HUES64 (cell line): Measurements from ENCODE around the gene BLVRB.

Experiments used
- H3K27ac ChIP-seq: 2 replicates; pipeline ENCODE4 v1.7.0; 2013; ENCODE audit warnings: low read depth, low read length, inconsistent platforms
- H3K27me3 ChIP-seq: 2 replicates; pipeline ENCODE4 v1.6.1; 2013; ENCODE audit warnings: mild to moderate bottlenecking, low read length; ENCODE audit not compliant: insufficient read depth
- H3K36me3 ChIP-seq: 2 replicates; pipeline ENCODE4 v1.6.1; 2013; ENCODE audit warnings: mild to moderate bottlenecking, low read length; ENCODE audit not compliant: insufficient read depth
- H3K4me1 ChIP-seq: 2 replicates; pipeline ENCODE4 v1.6.1; 2013; ENCODE audit warnings: mild to moderate bottlenecking, low read length, moderate library complexity; ENCODE audit not compliant: insufficient read depth
- H3K4me3 ChIP-seq: 2 replicates; pipeline ENCODE4 v1.5.1; 2013; ENCODE audit warnings: mild to moderate bottlenecking, low read length, moderate library complexity
- H3K9ac ChIP-seq: 2 replicates; pipeline ENCODE4 v1.6.1; 2013; ENCODE audit warnings: mild to moderate bottlenecking, low read depth, low read length
- H3K9me3 ChIP-seq: 2 replicates; pipeline ENCODE4 v1.6.1; 2013; ENCODE audit warnings: low read depth, low read length; ENCODE audit not compliant: insufficient read depth
- WGBS: fragments of 150-250, 120-280 bp; methylation state at CpG from one replicate; pipeline ENCODE4 v1.1.7; 2013; ENCODE audit warnings: missing lambda C conversion rate; 5-methylcytosine and 5-hydroxymethylcytosine counted together

Gene BLVRB

DNA sequence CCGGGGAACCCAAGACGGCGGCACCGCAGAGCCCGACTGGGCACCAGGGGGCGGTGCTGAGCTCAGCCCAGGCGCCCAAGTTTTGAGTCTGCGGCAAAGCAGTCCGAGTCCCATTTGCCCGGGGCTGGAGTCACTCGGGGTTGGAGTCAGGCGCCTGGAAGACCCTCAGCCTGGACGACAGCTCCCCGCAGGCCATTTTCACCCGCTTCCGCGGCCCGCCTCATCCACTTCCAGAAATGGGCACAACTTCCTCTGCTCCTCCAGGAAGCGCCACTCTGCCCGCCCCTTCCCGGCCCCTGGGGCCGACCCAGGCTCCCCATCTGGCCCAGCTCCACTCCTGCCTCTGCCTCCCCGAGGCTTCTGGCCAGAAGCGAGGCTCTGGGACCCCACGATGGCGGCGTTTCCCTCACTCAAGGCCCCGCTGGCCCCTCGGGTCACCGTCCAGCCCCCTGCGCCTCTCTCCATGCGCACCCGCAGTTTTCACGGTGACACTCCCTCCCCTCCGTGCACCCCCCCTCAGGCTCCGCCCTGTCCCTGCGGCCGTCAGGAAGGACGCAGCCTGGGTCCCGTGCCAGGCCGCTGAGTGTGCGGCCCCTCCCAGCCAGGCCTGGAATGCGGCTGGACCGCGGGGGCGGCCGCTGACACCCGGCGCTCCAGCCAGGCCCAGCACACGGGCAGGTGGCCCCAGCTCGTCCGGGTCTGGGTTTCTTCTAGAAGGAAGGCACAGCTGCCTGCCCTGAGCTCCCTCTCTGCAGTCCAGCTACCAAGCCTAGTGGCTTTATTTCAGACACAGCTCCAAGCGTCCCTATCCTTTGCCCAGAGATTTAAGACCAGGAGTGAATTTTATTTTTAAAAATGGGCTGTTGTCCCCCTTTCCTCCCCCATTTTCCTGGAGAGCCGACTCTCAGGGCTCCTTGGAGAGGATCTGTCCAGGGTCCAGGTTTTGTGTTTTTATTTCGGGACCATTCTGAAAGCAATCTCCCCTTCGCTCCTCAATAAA lies 44.5 kb downstream of the BLVRB start:
- Histone ChIP-seq H3K27ac (peak overlapping the region; percentile 87), H3K4me3 (peak overlapping the region; percentile 62), H3K36me3 (peaks cover 7% of the 10 kb centered on the region; the same call in 1 of the 2 replicates), H3K4me1 (peaks cover 10% of the 10 kb centered on the region), H3K27me3 (no peaks in the 10 kb centered on the region), H3K9me3 (no peaks in the 10 kb centered on the region), H3K9ac (peak overlapping the region; percentile 74)
- WGBS: 5% methylated on average over 56 of the region's 56 CpGs

DNA sequence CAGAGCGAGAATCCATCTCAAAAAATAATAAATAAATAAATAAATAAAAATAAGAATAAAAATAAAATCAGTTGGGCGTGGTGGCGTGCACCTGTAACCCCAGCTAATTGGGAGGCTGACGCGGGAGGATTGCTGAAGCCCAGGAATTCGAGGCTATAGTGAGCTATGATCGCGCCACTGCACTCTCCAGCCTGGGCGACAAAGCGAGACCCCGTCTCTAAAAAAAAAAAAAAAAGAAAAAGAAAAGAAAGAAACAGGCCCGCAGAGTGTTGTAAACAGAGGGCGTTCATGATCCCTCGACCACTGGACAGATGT lies 45.1 kb downstream of the BLVRB start:
- peaks cover 10% of the 10 kb centered on the region for H3K4me1 ChIP-seq
- no peaks in the 10 kb centered on the region for H3K9me3 ChIP-seq
- no peak overlapping the region for H3K9ac ChIP-seq
- 62% methylated on average over 13 of the region's 14 CpGs for WGBS
- no peak overlapping the region; the same call in 1 of the 2 replicates for H3K27ac ChIP-seq
- H3K4me3 ChIP-seq: peak overlapping the region; percentile 62
- peaks cover 7% of the 10 kb centered on the region; the same call in 1 of the 2 replicates for H3K36me3 ChIP-seq
- H3K27me3 ChIP-seq: no peaks in the 10 kb centered on the region

DNA sequence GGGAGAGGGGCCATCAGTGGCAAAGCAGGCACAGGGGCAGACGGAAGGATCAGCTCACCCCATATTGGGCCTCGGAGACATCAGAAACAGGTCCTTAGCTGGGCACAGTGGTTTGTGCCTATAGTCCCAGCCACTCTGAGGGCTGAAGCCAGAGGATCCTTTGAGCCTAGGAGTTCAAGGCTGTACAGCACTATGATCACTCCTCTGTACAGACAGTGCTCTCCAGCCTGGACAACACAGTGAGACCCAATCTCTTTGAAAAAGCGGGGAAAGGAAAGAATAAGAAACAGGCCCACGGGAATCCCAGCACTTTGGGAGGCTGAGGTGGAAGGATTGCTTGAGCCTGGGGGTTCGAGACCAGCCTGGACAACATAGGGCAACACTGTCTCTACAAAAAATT lies 45.8 kb downstream of the BLVRB start:
- Histone ChIP-seq H3K36me3 (peaks cover 7% of the 10 kb centered on the region; the same call in 1 of the 2 replicates), H3K9ac (no peak overlapping the region), H3K27ac (no peak overlapping the region), H3K27me3 (no peaks in the 10 kb centered on the region), H3K9me3 (no peaks in the 10 kb centered on the region), H3K4me1 (peaks cover 10% of the 10 kb centered on the region), H3K4me3 (no peak overlapping the region)
- 94% methylated on average over 5 of the region's 5 CpGs for WGBS

DNA sequence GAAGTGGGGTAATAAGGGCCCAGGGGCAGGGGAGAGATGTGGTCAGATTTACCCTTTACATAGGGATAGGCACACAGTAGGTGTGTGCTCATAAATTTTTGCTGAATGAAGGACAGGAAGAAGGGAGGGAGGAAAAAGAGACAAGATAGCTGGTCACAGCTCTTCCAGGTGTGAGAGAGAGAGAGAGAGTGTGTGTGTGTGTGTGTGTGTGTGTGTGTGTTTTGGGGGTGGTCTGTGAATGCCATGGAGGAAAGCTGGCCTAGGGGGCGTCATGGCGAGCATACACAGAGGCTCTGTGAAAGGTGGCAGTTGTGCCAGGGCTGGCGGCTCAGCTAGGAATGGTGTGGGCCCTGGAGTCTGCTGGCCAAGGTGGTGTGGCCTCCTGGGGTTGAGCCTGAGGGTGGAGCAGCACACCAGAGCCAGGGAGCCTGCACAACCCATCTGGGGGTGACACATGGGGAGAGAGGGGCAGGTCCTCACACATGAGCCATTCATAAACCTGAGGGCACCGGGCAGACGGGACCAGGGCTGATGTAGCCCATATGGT lies 46.4 kb downstream of the BLVRB start:
- WGBS: 85% methylated on average over 5 of the region's 5 CpGs
- Histone ChIP-seq H3K4me3 (no peak overlapping the region), H3K27ac (no peak overlapping the region)

DNA sequence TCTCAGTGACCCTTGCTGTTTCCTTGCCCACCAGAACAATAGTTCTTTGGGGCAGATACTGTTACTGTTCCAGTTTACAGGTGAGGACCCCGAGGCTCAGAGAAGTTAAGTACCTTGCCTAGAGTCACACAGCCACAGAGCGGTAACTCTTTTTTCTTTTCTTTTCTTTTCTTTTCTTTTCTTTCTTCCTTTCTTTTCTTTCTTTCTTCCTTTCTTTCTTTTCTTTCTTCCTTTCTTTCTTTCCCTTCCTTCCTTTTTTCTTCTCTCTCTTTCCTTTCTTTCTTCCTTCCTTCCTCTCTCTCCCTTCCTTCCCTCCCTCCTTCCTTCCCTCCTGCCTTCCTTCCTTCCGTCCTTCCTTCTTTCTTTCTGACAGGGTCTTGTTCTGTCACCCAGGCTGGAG lies 47.5 kb downstream of the BLVRB start:
- H3K27me3 ChIP-seq: no peaks in the 10 kb centered on the region
- WGBS: 90% methylated on average over 3 of the region's 3 CpGs
- no peak overlapping the region for H3K9ac ChIP-seq
- no peak overlapping the region for H3K27ac ChIP-seq
- peaks cover 7% of the 10 kb centered on the region; the same call in 1 of the 2 replicates for H3K36me3 ChIP-seq
- no peak overlapping the region for H3K4me3 ChIP-seq
- no peaks in the 10 kb centered on the region for H3K9me3 ChIP-seq
- H3K4me1 ChIP-seq: peaks cover 10% of the 10 kb centered on the region

More for the DNA sequence above, 46.4 kb downstream of the BLVRB start:
- no peaks in the 10 kb centered on the region for H3K27me3 ChIP-seq
- no peaks in the 10 kb centered on the region for H3K9me3 ChIP-seq
- no peak overlapping the region for H3K9ac ChIP-seq
- H3K4me1 ChIP-seq: peaks cover 5% of the 10 kb centered on the region
- H3K36me3 ChIP-seq: peaks cover 7% of the 10 kb centered on the region; the same call in 1 of the 2 replicates

DNA sequence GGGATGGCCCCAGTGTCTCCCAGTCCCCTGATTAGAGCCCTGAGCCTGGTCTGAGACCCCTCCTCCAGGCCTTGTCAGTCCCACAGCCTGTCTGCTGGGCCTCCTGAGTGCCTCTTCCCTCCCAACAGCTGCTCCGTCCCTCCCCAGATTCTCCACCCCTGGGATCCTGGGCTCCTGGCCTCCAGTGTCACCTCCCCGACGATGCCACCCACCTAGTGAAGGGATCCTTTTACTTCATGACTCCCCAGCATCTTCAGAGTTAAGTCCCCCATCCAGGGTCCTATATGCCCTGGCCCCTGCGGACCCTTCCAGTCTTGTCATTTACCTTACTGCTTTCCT lies 47.9 kb downstream of the BLVRB start:
- 80% methylated on average over 4 of the region's 4 CpGs for WGBS
- peaks cover 10% of the 10 kb centered on the region for H3K4me1 ChIP-seq
- H3K4me3 ChIP-seq: no peak overlapping the region
- no peak overlapping the region for H3K27ac ChIP-seq
- H3K27me3 ChIP-seq: no peaks in the 10 kb centered on the region
- H3K9me3 ChIP-seq: no peaks in the 10 kb centered on the region
- peaks cover 2% of the 10 kb centered on the region; the same call in 1 of the 2 replicates for H3K36me3 ChIP-seq
- H3K9ac ChIP-seq: no peak overlapping the region

DNA sequence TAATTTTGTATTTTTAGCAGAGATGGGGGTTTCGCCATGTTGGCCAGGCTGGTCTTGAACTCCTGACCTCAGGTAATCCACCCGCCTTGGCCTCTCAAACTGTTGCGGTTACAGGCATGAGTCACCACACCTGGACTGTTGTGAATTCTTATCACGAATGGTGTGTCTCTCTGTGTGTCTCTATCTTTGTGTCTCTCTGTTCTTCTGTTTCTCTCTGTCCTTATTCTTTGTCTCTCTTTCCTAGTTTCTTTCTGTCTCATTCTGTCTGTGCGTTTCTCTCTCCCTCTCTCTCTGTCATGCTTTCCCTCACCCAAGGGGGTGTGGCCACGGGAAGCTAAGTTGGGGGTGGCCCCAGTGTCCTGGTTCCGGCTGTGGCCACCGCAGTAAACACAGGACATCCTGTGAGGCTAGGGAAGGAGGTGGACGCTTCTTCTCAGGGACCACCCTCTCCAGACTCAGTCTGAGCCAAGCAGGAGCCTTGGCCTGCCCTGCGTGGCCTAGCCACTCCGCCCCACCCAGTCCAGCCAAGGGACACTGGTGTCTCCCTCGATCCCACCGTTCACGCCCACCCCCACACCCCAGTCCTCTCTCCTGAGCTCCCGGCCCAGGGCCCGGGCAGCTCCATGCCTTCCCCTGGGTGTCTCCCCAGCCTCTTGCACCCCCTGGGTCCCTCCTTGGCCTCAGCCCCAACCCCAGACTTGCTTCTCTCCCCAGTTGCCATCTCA lies 48.5 kb downstream of the BLVRB start:
- 74% methylated on average over 16 of the region's 16 CpGs for WGBS
- Histone ChIP-seq H3K36me3 (no peaks in the 10 kb centered on the region), H3K9me3 (no peaks in the 10 kb centered on the region), H3K27ac (no peak overlapping the region), H3K9ac (no peak overlapping the region), H3K4me3 (no peak overlapping the region), H3K4me1 (peaks cover 10% of the 10 kb centered on the region), H3K27me3 (no peaks in the 10 kb centered on the region)

DNA sequence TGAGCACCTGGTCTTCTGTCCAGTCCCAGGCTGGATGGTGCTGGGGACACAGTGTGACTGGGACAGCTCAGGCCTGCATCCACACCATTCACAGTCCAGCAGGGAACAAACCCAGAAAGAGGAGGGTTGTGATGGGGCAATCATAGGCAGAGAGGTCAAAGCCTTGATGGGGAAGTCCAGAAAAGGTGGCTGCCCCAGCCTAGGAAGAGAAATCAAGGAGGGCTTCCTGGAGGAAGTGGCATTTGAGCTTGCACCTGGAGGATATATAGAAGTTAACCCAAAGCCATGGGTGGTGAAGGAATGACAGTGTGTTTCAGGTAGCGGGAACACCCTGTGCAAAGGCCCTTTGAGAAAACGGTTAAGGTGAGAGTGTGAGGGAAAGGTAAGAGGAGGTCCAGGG lies 49.8 kb downstream of the BLVRB start:
- H3K36me3 ChIP-seq: no peaks in the 10 kb centered on the region
- H3K27me3 ChIP-seq: no peaks in the 10 kb centered on the region
- peaks cover 6% of the 10 kb centered on the region; the same call in 1 of the 2 replicates for H3K4me1 ChIP-seq
- H3K9me3 ChIP-seq: no peaks in the 10 kb centered on the region
- no peak overlapping the region for H3K9ac ChIP-seq
- no peak overlapping the region for H3K4me3 ChIP-seq
- H3K27ac ChIP-seq: no peak overlapping the region
- WGBS: 92% methylated on average over 2 of the region's 2 CpGs

DNA sequence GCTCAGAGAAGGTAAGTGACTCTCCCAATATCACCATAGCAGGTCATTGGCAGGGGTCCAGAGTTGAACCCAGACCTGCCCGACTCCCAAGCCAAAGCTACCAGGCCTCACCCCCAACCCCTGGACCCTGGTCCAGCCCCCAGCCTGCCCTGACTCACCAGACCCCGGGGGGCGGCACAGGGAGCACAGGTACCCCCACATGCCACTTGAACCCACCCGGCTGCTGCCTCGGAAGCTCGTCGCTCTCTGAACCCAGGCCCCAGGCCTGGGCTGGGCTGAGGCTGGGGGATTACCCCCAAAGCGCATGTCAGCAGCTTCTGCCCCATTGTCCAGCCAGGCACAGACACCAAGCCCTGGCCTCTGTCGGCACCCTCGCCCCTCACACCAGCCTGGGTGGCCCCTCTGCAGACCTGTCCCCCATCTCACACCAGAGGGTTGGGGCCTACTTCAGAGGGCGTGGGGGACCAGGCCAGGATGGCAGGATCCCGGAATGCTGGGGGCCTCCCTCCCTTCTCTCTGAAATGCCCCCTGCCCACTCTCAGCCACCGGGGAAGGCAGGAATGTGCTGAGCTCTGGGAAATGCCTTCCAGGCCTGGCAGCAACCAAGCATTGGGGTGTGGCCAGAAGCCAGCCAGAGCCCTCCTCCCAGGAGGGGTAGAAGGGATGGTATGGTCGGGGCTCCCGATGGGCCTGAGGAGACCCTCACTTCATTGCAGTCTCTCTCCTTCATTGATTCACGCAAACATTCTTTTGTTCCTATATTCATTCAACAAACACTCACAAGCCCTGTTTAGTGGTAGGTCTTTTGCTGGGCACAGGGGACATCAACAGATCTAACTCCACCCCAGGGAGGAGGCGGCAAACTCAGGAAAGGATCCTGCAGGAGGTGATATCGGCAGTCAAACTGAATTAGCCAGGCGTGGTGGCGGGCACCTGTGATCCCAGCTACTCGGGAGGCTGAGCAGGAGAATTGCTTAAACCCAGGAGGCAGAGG lies 50.7 kb downstream of the BLVRB start:
- Histone ChIP-seq H3K9ac (no peak overlapping the region), H3K27me3 (no peaks in the 10 kb centered on the region), H3K4me3 (no peak overlapping the region), H3K4me1 (peaks cover 6% of the 10 kb centered on the region), H3K36me3 (no peaks in the 10 kb centered on the region), H3K9me3 (no peaks in the 10 kb centered on the region), H3K27ac (no peak overlapping the region)
- 89% methylated on average over 20 of the region's 21 CpGs for WGBS

DNA sequence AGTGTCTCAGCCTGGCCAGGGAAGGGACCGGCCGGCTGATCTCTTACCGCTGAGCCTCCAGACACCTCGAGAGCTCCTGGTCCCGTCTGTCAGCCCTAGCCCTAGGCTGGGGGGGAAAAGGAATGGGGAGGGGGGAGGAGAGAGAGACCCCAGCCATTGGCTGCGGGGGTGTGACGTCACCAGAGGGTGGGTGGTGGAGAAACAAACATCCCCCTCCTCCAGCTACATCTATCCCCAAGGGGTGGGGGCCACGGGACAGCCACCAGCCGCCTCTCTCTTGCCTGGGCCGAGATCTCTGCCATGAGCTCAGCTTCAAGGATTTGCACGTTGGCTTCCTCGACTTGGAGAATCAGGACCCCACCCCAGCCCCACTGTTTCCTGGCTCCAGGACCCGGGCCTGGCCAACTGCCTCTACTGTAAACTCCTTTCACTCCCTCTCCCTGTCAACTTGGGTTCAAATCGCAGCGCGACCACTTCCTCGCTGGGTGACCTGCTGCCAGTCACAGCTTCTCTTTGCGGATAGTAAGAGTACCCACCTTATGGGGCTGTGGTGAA lies 52.2 kb downstream of the BLVRB start, which contains the start of gene PRX:
Gene PRX (minus strand): TSS at position 88 of the 555 bp plus-strand sequence. CDS start 5,446 bp downstream, outside the sequence.
- peak within 1 kb of the TSS; percentile 35 for H3K4me3 ChIP-seq
- H3K9me3 ChIP-seq: no peaks in the 10 kb centered on the region
- H3K9ac ChIP-seq: no peak within 1 kb of the TSS
- H3K36me3 ChIP-seq: no peaks in the 10 kb centered on the region
- H3K27ac ChIP-seq: peak within 1 kb of the TSS; percentile 41; the same call in 1 of the 2 replicates
- WGBS: 33% methylated on average over 16 of the region's 18 CpGs
- H3K27me3 ChIP-seq: no peaks in the 10 kb centered on the region
- peaks cover 6% of the 10 kb centered on the region for H3K4me1 ChIP-seq
